PC-3 (cell line): ENCODE measurements around the gene MAML2. TPM values are rescaled to one million over a fixed set of nuclear protein-coding genes. Genes with fewer than 3 reads are reported as not detected.

Source experiments
- ATAC-seq: fragments of 200-7000 bp; cut with Tn5 transposase; 2 replicates; pipeline ENCODE4 v1.9.1; 2020; ENCODE audit warnings: mild to moderate bottlenecking, moderate library complexity
- BruUV-seq: library from RNA; stranded (reverse); fragments of 400-500 nt; replicated peaks from 2 replicates; lab custom pipeline; 2021; lab: Mats Ljungman, UMichigan
- CTCF ChIA-PET: fragments of 300-600 bp; sonication (Branson Sonifier 250); formaldehyde crosslinking; loops from one replicate; lab custom pipeline; 2022; ENCODE audit warnings: antibody characterized with exemption; lab: Charles Lee
- POLR2A ChIA-PET: fragments of 300-600 bp; sonication (Branson Sonifier 250); formaldehyde crosslinking; loops from one replicate; lab custom pipeline; 2022; ENCODE audit warnings: antibody characterized with exemption; ENCODE audit not compliant: unreplicated experiment; lab: Charles Lee
- DNase-seq: peaks from one replicate; pipeline ENCODE4 v3.0.0-alpha.2; 2015
- H2AFZ ChIP-seq: fragments of 300-600 bp; sonication (generic); 2 replicates; pipeline ENCODE4 v1.6.0; 2016; ENCODE audit warnings: antibody characterized with exemption, low read length
- H3F3A ChIP-seq: fragments of 300-600 bp; sonication (generic); one replicate; pipeline ENCODE4 v1.6.0; 2017; ENCODE audit warnings: antibody characterized with exemption, low read length, control low read depth, mild to moderate bottlenecking; ENCODE audit not compliant: unreplicated experiment
- H3K27ac ChIP-seq: fragments of 300-600 bp; sonication (generic); 2 replicates; pipeline ENCODE4 v1.5.1; 2016; ENCODE audit warnings: mild to moderate bottlenecking, low read length
- H3K27me3 ChIP-seq: fragments of 300-600 bp; sonication (generic); 2 replicates; pipeline ENCODE4 v1.6.1; 2016; ENCODE audit warnings: low read length, mixed read lengths
- H3K36me3 ChIP-seq: fragments of 300-600 bp; sonication (generic); 2 replicates; pipeline ENCODE4 v1.6.1; 2016; ENCODE audit warnings: low read depth, mixed run types, low read length, mixed read lengths
- H3K4me1 ChIP-seq: fragments of 300-600 bp; sonication (generic); 2 replicates; pipeline ENCODE4 v1.5.1; 2016; ENCODE audit warnings: low read length; ENCODE audit not compliant: insufficient read depth
- H3K4me2 ChIP-seq: fragments of 300-600 bp; sonication (generic); 2 replicates; pipeline ENCODE4 v1.6.0; 2016; ENCODE audit warnings: low read length
- H3K4me3 ChIP-seq: fragments of 300-600 bp; sonication (generic); 2 replicates; pipeline ENCODE4 v1.5.1; 2016; ENCODE audit warnings: mild to moderate bottlenecking, low read length, mixed read lengths
- H3K79me2 ChIP-seq: fragments of 300-600 bp; sonication (generic); 2 replicates; pipeline ENCODE4 v1.6.1; 2017; ENCODE audit warnings: low read length, mixed read lengths
- H3K9ac ChIP-seq: fragments of 300-600 bp; sonication (generic); 2 replicates; pipeline ENCODE4 v1.6.0; 2016; ENCODE audit warnings: mild to moderate bottlenecking, low read length
- H3K9me2 ChIP-seq: fragments of 300-600 bp; sonication (generic); replicated peaks from 2 replicates; pipeline ENCODE4 v1.6.1; 2016; ENCODE audit warnings: mixed run types, low read length, mixed read lengths
- H3K9me3 ChIP-seq: fragments of 300-600 bp; sonication (generic); 2 replicates; pipeline ENCODE4 v1.6.1; 2016; ENCODE audit warnings: low read length, mixed read lengths
- H4K20me1 ChIP-seq: fragments of 300-600 bp; sonication (generic); 2 replicates; pipeline ENCODE4 v1.6.1; 2016; ENCODE audit warnings: low read length, mixed read lengths
- CTCF ChIP-seq: fragments of 300-600 bp; sonication (generic); conservative IDR thresholded peaks from 2 replicates; pipeline ENCODE4 v1.5.1; 2017; ENCODE audit warnings: antibody characterized with exemption, low read depth, mild to moderate bottlenecking, low read length
- EZH2 ChIP-seq: fragments of 300-600 bp; sonication (generic); IDR thresholded peaks from one replicate; pipeline ENCODE4 v1.6.1; 2017; ENCODE audit warnings: antibody characterized with exemption, mild to moderate bottlenecking, low read length; ENCODE audit not compliant: unreplicated experiment
- EZH2phosphoT487 ChIP-seq: fragments of 300-600 bp; sonication (generic); IDR thresholded peaks from 2 replicates; pipeline ENCODE4 v1.6.1; 2018; ENCODE audit warnings: mild to moderate bottlenecking, antibody characterized with exemption, low read length, borderline replicate concordance
- intact Hi-C: fragments of 100-400 bp; cut with micrococcal nuclease; formaldehyde crosslinking; loops from 2 replicates; pipeline ENCODE4 v1.9.0; 2023
- total RNA-seq: library from RNA; depleted of rRNA; stranded (reverse); fragments of >200 nt; gene quantifications from 2 replicates; pipeline ENCODE4 v1.2.3, GENCODE V29; 2014

The MAML2 gene
- total RNA-seq, 1 experiment from 2014 or later = 10.9 TPM

- ChIA-PET CTCF (interaction anchor here (0.6 kb wide), 1 partner anchor 1594 kb away, joined by 3 read pairs; no protein-coding TSS in a partner anchor), POLR2A (interaction anchor here (0.6 kb wide), 1 partner anchor 82 kb away, joined by 6 read pairs; no protein-coding TSS in a partner anchor)
- Histone ChIP-seq H3K9me2 (no peaks in the 10 kb centered on the region), H3K4me3 (peak overlapping the region; percentile 41), H3F3A (no peaks in the 10 kb centered on the region), H3K79me2 (peaks cover 72% of the 10 kb centered on the region), H4K20me1 (no peaks in the 10 kb centered on the region), H3K9me3 (no peaks in the 10 kb centered on the region), H3K4me2 (peak overlapping the region; percentile 90), H2AFZ (no peak overlapping the region), H3K9ac (0 out of 2 replicates have a peak overlapping the region, but pooled peaks have one; percentile 13), H3K4me1 (peaks cover 42% of the 10 kb centered on the region), H3K27me3 (no peaks in the 10 kb centered on the region), H3K36me3 (peaks cover 5% of the 10 kb centered on the region; the same call in 1 of the 2 replicates), H3K27ac (peak overlapping the region; percentile 47)
- ATAC-seq (no peak), DNase-seq (no peak)
- intact Hi-C loops = loop anchor here (1.0 to 5.0 kb wide), 5 partner anchors 33 to 193 kb away; no protein-coding TSS in a partner anchor
- no peak for TF ChIP-seq CTCF
- no peak for TF ChIP-seq EZH2
- TF ChIP-seq EZH2phosphoT487 = no peak
- no TSS peak for BruUV-seq
Observed at GRCh38 chr11:96339706-96340554, 3.1 kb downstream of the MAML2 start.

GRCh38 chr11:96338910-96339705 lies 3.9 kb downstream of the MAML2 start:
- Histone ChIP-seq H3K27me3 (no peaks in the 10 kb centered on the region), H3K27ac (peak overlapping the region; percentile 47), H3K4me3 (peak overlapping the region; percentile 41; the same call in 1 of the 2 replicates), H3K9ac (peak overlapping the region; percentile 13; the same call in 1 of the 2 replicates), H3K79me2 (peaks cover 80% of the 10 kb centered on the region), H2AFZ (peak overlapping the region; percentile 39), H3K36me3 (peaks cover 5% of the 10 kb centered on the region; the same call in 1 of the 2 replicates), H3K9me2 (no peaks in the 10 kb centered on the region), H3K4me2 (peak overlapping the region; percentile 90), H4K20me1 (no peaks in the 10 kb centered on the region), H3F3A (no peaks in the 10 kb centered on the region), H3K9me3 (no peaks in the 10 kb centered on the region), H3K4me1 (peaks cover 42% of the 10 kb centered on the region)
- TF ChIP-seq CTCF = peak; percentile 21; the same call in 1 of the 2 replicates
- no peak for TF ChIP-seq EZH2
- CTCF ChIA-PET = interaction anchor here (0.5 to 0.6 kb wide), 2 partner anchors 283 to 1593 kb away, joined by 3 to 9 read pairs; no protein-coding TSS in a partner anchor
- peak; percentile 60 for DNase-seq
- no TSS peak for BruUV-seq
- intact Hi-C loops = loop anchor here (1.0 kb wide), 1 partner anchor 32 kb away; no protein-coding TSS in a partner anchor
- POLR2A ChIA-PET = interaction anchor here (0.6 kb wide), 1 partner anchor 42 kb away, joined by 7 read pairs; no protein-coding TSS in a partner anchor
- peak; percentile 9 for ATAC-seq
